A549 (cell line): Measurements from ENCODE around the gene COX14. TPM values are rescaled to one million over a fixed set of nuclear protein-coding genes. Genes with fewer than 3 reads are reported as not detected.

Experiments
- ATAC-seq, 2 experiments: fragments of 200-7000 bp in 1 of 2; fragments of >200 bp in 1 of 2; cut with Nextera tagmentation in 1 of 2; cut with Tn5 transposase in 1 of 2; 3 replicates each; pipeline versions ENCODE4 v1.8.0 to v1.9.1; 2018 to 2020; ENCODE audit warnings: mild to moderate bottlenecking in 1 of 2, moderate library complexity in 1 of 2
- CTCF ChIA-PET: fragments of 300-600 bp; sonication (Branson Sonifier 250); formaldehyde crosslinking; extraction: SDS; loops from one replicate; lab custom pipeline; 2021; ENCODE audit warnings: antibody characterized with exemption, inconsistent platforms; lab: Yijun Ruan, JAX
- POLR2A ChIA-PET: fragments of 350-600 bp; formaldehyde crosslinking; extraction: SDS; loops from one replicate; lab custom pipeline; 2021; ENCODE audit warnings: antibody characterized with exemption, inconsistent platforms; lab: Yijun Ruan, JAX
- DNase-seq, 2 experiments: peaks; one replicate each; pipeline versions ENCODE4 v3.0.0 to v3.0.0-alpha.2; 2011 to 2016; ENCODE audit warnings: low read depth in 1 of 2, low spot score in 1 of 2
- FAIRE-seq: peaks from 2 replicates; lab custom pipeline; 2011; peaks lifted over from hg19 to GRCh38; lab: Jason Lieb, UNC
- H3K27ac ChIP-seq, 2 experiments: fragments of >200 bp; sonication (Bioruptor Twin); formaldehyde crosslinking; 3 replicates each; pipeline ENCODE4 v1.5.1; 2016 to 2017
- H3K4me1 ChIP-seq: fragments of >200 bp; sonication (Bioruptor Twin); formaldehyde crosslinking; 3 replicates; pipeline ENCODE4 v1.6.1; 2016
- H3K4me2 ChIP-seq: fragments of >200 bp; sonication (Bioruptor Twin); formaldehyde crosslinking; 3 replicates; pipeline ENCODE4 v1.6.1; 2016
- H3K4me3 ChIP-seq: fragments of >200 bp; sonication (Bioruptor Twin); formaldehyde crosslinking; 3 replicates; pipeline ENCODE4 v1.5.1; 2016
- H3K9me3 ChIP-seq: fragments of >200 bp; sonication (Bioruptor Twin); formaldehyde crosslinking; 3 replicates; pipeline ENCODE4 v1.6.1; 2016
- BHLHE40 ChIP-seq: IDR thresholded peaks from 2 replicates; pipeline ENCODE4 v1.6.1; 2012; ENCODE audit warnings: low read depth, low read length, inconsistent platforms
- CBX2 ChIP-seq: fragments of 200-600 bp; sonication (generic); IDR thresholded peaks from 2 replicates; pipeline ENCODE4 v1.6.1; 2016; ENCODE audit warnings: low read depth, mild to moderate bottlenecking, borderline replicate concordance
- CBX8 ChIP-seq: fragments of 200-600 bp; sonication (generic); IDR thresholded peaks from 2 replicates; pipeline ENCODE4 v1.6.1; 2016
- EP300 ChIP-seq, 2 experiments: fragments of >200 bp; sonication (Bioruptor Twin); formaldehyde crosslinking; IDR thresholded peaks; 2 replicates in 1 of 2; 3 replicates in 1 of 2; pipeline ENCODE4 v1.6.1; 2016 to 2017
- ESRRA ChIP-seq: fragments of 150-350 bp; IDR thresholded peaks from 2 replicates; pipeline ENCODE4 v1.6.1; 2014; ENCODE audit warnings: mild to moderate bottlenecking, low read length, borderline replicate concordance
- FOSB ChIP-seq: fragments of 250-450 bp; sonication (Bioruptor Pico); IDR thresholded peaks from 2 replicates; pipeline ENCODE4 v1.5.0; 2020; ENCODE audit warnings: mild to moderate bottlenecking, moderate library complexity
- HEYL ChIP-seq: fragments of 250-450 bp; sonication (Bioruptor Pico); IDR thresholded peaks from 2 replicates; pipeline ENCODE4 v1.8.0; 2021; ENCODE audit warnings: mild to moderate bottlenecking, moderate library complexity
- HOXB13 ChIP-seq: fragments of 250-450 bp; sonication (Bioruptor Pico); IDR thresholded peaks from 2 replicates; pipeline ENCODE4 v1.5.0; 2020; ENCODE audit warnings: low read depth, mild to moderate bottlenecking, moderate library complexity
- HOXB5 ChIP-seq: fragments of 250-450 bp; sonication (Bioruptor Pico); IDR thresholded peaks from 2 replicates; pipeline ENCODE4 v1.5.0; 2020; ENCODE audit warnings: mild to moderate bottlenecking, moderate library complexity
- KDM1A ChIP-seq: fragments of 200-600 bp; sonication (generic); IDR thresholded peaks from 2 replicates; pipeline ENCODE4 v1.6.1; 2016; ENCODE audit warnings: low read depth, mild to moderate bottlenecking
- MAZ ChIP-seq: fragments of 150-350 bp; IDR thresholded peaks from 2 replicates; pipeline ENCODE4 v1.6.1; 2014; ENCODE audit warnings: antibody characterized with exemption, low read depth, low read length, borderline replicate concordance
- NFE2L2 ChIP-seq: fragments of 150-350 bp; conservative IDR thresholded peaks from 2 replicates; pipeline ENCODE4 v1.6.1; 2014; ENCODE audit warnings: low read length
- NPAS2 ChIP-seq: fragments of 250-450 bp; sonication (Bioruptor Pico); IDR thresholded peaks from 2 replicates; pipeline ENCODE4 v1.8.0; 2022; ENCODE audit warnings: mild to moderate bottlenecking, moderate library complexity, borderline replicate concordance
- NR3C1 ChIP-seq: fragments of >200 bp; sonication (Bioruptor Twin); formaldehyde crosslinking; IDR thresholded peaks from 3 replicates; pipeline ENCODE4 v1.6.1; 2017
- PHF8 ChIP-seq: fragments of 200-600 bp; sonication (generic); IDR thresholded peaks from 2 replicates; pipeline ENCODE4 v1.6.1; 2016; ENCODE audit warnings: low read depth, mild to moderate bottlenecking, antibody characterized with exemption, moderate library complexity, borderline replicate concordance
- POLR2A ChIP-seq: IDR thresholded peaks from 2 replicates; pipeline ENCODE4 v1.6.1; 2012; ENCODE audit warnings: mild to moderate bottlenecking, low read length
- RAD21 ChIP-seq, 2 experiments: fragments of >200 bp in 1 of 2; sonication (Bioruptor Twin) in 1 of 2; formaldehyde crosslinking in 1 of 2; IDR thresholded peaks in 1 of 2; conservative IDR thresholded peaks in 1 of 2; 2 replicates in 1 of 2; 3 replicates in 1 of 2; pipeline ENCODE4 v1.6.1; 2012 to 2018; ENCODE audit warnings: inconsistent platforms in 1 of 2
- RARB ChIP-seq: fragments of 250-450 bp; sonication (Bioruptor Pico); IDR thresholded peaks from 2 replicates; pipeline ENCODE4 v1.8.0; 2021; ENCODE audit warnings: mild to moderate bottlenecking, moderate library complexity
- RFX5 ChIP-seq: fragments of 450-650 bp; IDR thresholded peaks from 2 replicates; pipeline ENCODE4 v1.7.1; 2014; ENCODE audit warnings: antibody characterized with exemption, mild to moderate bottlenecking, moderate library complexity
- RNF2 ChIP-seq: fragments of 200-600 bp; sonication (generic); IDR thresholded peaks from 2 replicates; pipeline ENCODE4 v1.6.1; 2016; ENCODE audit warnings: low read depth, mild to moderate bottlenecking, antibody characterized with exemption, moderate library complexity, borderline replicate concordance
- SMC3 ChIP-seq: fragments of >200 bp; sonication (Bioruptor Twin); formaldehyde crosslinking; IDR thresholded peaks from 3 replicates; pipeline ENCODE4 v1.6.1; 2018; ENCODE audit warnings: inconsistent platforms
- SREBF2 ChIP-seq: fragments of 450-650 bp; IDR thresholded peaks from 2 replicates; pipeline ENCODE4 v1.6.1; 2014; ENCODE audit warnings: mild to moderate bottlenecking, moderate library complexity
- TP53 ChIP-seq: fragments of 250-450 bp; sonication (Bioruptor Pico); IDR thresholded peaks from 2 replicates; pipeline ENCODE4 v1.5.0; 2021; ENCODE audit warnings: mild to moderate bottlenecking, moderate library complexity
- ZFP36 ChIP-seq: fragments of 450-650 bp; IDR thresholded peaks from 2 replicates; pipeline ENCODE4 v1.6.1; 2014; ENCODE audit warnings: borderline replicate concordance; ENCODE audit not compliant: partially characterized antibody
- WGBS: methylation state at CpG from one replicate; pipeline ENCODE4 v1.1.6; 2017; ENCODE audit errors: missing lambda C conversion rate; 5-methylcytosine and 5-hydroxymethylcytosine counted together
- polyA plus RNA-seq, 4 experiments: library from polyadenylated mRNA; depleted of rRNA in 3 of 4; stranded (reverse); fragments of >200 nt; fragmentation: RNase III in 1 of 4; extraction: RNeasy Plus Mini Kit Qiagen cat#74134 plus additional on column Dnase treatment in 1 of 4; gene quantifications; 2 replicates in 3 of 4; 3 replicates in 1 of 4; pipeline ENCODE4 v1.2.3, GENCODE V29; 2011 to 2017
- TF ChIP-seq, protein P1 (sequence below): fragments of 250-450 bp; sonication (Bioruptor Pico); IDR thresholded peaks from 2 replicates; pipeline ENCODE4 v1.5.0; 2020; ENCODE audit warnings: low read depth, mild to moderate bottlenecking, moderate library complexity
- TF ChIP-seq, protein P2 (sequence below): IDR thresholded peaks from 2 replicates; pipeline ENCODE4 v1.6.1; 2012
- TF ChIP-seq, protein P3 (sequence below): fragments of 150-350 bp; IDR thresholded peaks from 2 replicates; pipeline ENCODE4 v1.6.1; 2014; ENCODE audit warnings: low read depth, mild to moderate bottlenecking, low read length
- TF ChIP-seq, protein P4 (sequence below): fragments of >200 bp; sonication (Bioruptor Twin); formaldehyde crosslinking; IDR thresholded peaks from 3 replicates; pipeline ENCODE4 v1.5.1; 2016

COX14 gene
- polyA plus RNA-seq, 2 of the 4 experiments (the other 2 are of a cell fraction), result 93.3 to 134 TPM

DNA sequence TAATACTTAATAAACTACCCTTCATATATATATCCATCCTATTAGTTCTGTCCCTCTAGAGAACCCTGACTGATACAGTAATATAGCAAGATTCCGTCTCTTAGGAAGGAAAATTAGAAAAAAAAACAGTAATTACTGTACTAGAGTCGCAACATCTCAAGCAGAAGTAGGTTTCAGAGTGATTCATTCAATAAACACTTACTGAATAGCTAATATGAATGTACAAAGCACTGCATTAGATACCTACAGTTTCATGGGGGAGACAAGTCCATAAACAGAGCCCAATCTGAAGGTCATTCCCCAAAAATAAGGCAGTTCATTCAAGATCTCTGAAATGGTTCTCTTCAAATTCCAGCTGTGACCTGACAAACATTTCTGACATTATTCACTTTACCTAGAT, 45.2 kb downstream of the COX14 start:
- H3K9me3 ChIP-seq, result no peaks in the 10 kb centered on the region
- no peak overlapping the region for H3K4me2 ChIP-seq
- 91% methylated on average over 2 of the region's 2 CpGs for WGBS
- POLR2A ChIA-PET, result interaction anchor here (0.6 to 1.3 kb wide), 2 partner anchors 16 to 45 kb away, joined by 3 to 8 read pairs; partner anchors contain the start of gene COX14
- no peak for FAIRE-seq
- no peak for DNase-seq
- no peak overlapping the region for H3K4me3 ChIP-seq
- H3K27ac ChIP-seq, result no peak overlapping the region
- no peak for TF ChIP-seq BHLHE40
- no peak for TF ChIP-seq PHF8
- no peak for TF ChIP-seq RAD21 (conservative IDR thresholded peaks at IDR 0.05 in 1 of 2, IDR thresholded peaks at IDR 0.05 in 1 of 2)
- no peak for TF ChIP-seq POLR2A
- TF ChIP-seq RARB, result no peak
- no peak for TF ChIP-seq NFE2L2
- no peak for TF ChIP-seq ESRRA
- TF ChIP-seq KDM1A, result no peak
- no peak for TF ChIP-seq CBX2
- TF ChIP-seq, protein P1, sequence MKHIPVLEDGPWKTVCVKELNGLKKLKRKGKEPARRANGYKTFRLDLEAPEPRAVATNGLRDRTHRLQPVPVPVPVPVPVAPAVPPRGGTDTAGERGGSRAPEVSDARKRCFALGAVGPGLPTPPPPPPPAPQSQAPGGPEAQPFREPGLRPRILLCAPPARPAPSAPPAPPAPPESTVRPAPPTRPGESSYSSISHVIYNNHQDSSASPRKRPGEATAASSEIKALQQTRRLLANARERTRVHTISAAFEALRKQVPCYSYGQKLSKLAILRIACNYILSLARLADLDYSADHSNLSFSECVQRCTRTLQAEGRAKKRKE, result no peak
- no peak for TF ChIP-seq RNF2
- TF ChIP-seq NR3C1, result no peak
- TF ChIP-seq, all 56 proteins: peak for 0
- no peaks in the 10 kb centered on the region for H3K4me1 ChIP-seq
- no peak for ATAC-seq
- CTCF ChIA-PET, result interaction anchor here (1.0 to 4.7 kb wide), 6 partner anchors 9 to 175 kb away, joined by 3 to 22 read pairs (median 5); partner anchors contain the start of genes CERS5 and COX14

DNA sequence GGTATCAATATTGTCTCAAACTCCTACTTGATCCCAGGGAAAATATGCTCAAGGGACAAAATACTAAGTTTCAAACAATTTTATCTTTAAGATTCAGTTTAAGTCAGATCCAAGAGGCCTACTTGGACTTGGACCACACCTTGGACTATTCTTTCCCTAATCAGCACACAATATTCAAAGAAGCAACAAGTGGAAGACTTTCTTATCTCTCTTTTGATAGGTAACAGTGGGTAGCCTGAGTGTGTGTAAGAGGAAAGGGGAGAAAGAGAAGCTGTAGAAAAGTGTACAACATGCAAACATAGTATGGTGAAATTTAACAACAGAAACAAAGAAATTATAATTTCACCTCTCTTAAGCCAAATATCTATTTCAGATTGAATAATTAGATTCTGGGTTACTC, 48.6 kb downstream of the COX14 start:
- TF ChIP-seq, protein P2, sequence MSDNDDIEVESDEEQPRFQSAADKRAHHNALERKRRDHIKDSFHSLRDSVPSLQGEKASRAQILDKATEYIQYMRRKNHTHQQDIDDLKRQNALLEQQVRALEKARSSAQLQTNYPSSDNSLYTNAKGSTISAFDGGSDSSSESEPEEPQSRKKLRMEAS, result no peak
- TF ChIP-seq KDM1A (no peak), RFX5 (no peak), MAZ (no peak), NFE2L2 (no peak), FOSB (CRISPR knock-in tag) (no peak), SREBF2 (no peak), HOXB13 (CRISPR knock-in tag) (no peak), HOXB5 (no peak), HEYL (CRISPR knock-in tag) (no peak), EP300 (IDR thresholded peaks at IDR 0.05) (no peak), POLR2A (no peak), ZFP36 (no peak), CBX8 (no peak), TP53 (CRISPR knock-in tag) (no peak), NPAS2 (CRISPR knock-in tag) (no peak), SMC3 (no peak)
- TF ChIP-seq, protein P1, result no peak
- TF ChIP-seq, protein P3, sequence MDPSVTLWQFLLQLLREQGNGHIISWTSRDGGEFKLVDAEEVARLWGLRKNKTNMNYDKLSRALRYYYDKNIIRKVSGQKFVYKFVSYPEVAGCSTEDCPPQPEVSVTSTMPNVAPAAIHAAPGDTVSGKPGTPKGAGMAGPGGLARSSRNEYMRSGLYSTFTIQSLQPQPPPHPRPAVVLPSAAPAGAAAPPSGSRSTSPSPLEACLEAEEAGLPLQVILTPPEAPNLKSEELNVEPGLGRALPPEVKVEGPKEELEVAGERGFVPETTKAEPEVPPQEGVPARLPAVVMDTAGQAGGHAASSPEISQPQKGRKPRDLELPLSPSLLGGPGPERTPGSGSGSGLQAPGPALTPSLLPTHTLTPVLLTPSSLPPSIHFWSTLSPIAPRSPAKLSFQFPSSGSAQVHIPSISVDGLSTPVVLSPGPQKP, result no peak
- TF ChIP-seq, protein P4, sequence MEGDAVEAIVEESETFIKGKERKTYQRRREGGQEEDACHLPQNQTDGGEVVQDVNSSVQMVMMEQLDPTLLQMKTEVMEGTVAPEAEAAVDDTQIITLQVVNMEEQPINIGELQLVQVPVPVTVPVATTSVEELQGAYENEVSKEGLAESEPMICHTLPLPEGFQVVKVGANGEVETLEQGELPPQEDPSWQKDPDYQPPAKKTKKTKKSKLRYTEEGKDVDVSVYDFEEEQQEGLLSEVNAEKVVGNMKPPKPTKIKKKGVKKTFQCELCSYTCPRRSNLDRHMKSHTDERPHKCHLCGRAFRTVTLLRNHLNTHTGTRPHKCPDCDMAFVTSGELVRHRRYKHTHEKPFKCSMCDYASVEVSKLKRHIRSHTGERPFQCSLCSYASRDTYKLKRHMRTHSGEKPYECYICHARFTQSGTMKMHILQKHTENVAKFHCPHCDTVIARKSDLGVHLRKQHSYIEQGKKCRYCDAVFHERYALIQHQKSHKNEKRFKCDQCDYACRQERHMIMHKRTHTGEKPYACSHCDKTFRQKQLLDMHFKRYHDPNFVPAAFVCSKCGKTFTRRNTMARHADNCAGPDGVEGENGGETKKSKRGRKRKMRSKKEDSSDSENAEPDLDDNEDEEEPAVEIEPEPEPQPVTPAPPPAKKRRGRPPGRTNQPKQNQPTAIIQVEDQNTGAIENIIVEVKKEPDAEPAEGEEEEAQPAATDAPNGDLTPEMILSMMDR, result no peak
- TF ChIP-seq, all 56 proteins: peak for 0
- POLR2A ChIA-PET, result no interaction called here
- no peaks in the 10 kb centered on the region for H3K9me3 ChIP-seq
- no peak overlapping the region for H3K4me2 ChIP-seq
- no peak for ATAC-seq
- DNase-seq, result no peak
- FAIRE-seq, result no peak
- no peak overlapping the region for H3K4me3 ChIP-seq
- H3K27ac ChIP-seq, result no peak overlapping the region
- CTCF ChIA-PET, result interaction anchor here (0.6 to 1.3 kb wide), 5 partner anchors 45 to 87 kb away, joined by 3 to 4 read pairs (median 3); partner anchors contain the start of gene COX14
- peaks cover 3% of the 10 kb centered on the region; the same call in 1 of the 3 replicates for H3K4me1 ChIP-seq
